T47D (cell line): ENCODE measurements around the gene PSMB7.

Source experiments
- DNase-seq, 2 experiments: peaks; one replicate each; pipeline versions ENCODE4 v3.0.0 to v3.0.0-alpha.2; 2011 to 2012; ENCODE audit warnings: low read depth in 1 of 2, low spot score in 1 of 2
- JUND ChIP-seq: IDR thresholded peaks from 2 replicates; pipeline ENCODE4 v1.6.1; 2012; ENCODE audit warnings: low read depth
- in situ Hi-C: cut with HindIII; loops from 2 replicates; pipeline ENCODE4 v1.10.0; 2016; ENCODE audit warnings: low sequenced_read_pairs, low pct_unique_long_range_greater_than_20kb

PSMB7 gene

GRCh38 chr9:124339603-124340146, 75.6 kb downstream of the PSMB7 start:
- DNase-seq = no peak
- no peak for TF ChIP-seq JUND
- in situ Hi-C loops = no loop called here

DNA sequence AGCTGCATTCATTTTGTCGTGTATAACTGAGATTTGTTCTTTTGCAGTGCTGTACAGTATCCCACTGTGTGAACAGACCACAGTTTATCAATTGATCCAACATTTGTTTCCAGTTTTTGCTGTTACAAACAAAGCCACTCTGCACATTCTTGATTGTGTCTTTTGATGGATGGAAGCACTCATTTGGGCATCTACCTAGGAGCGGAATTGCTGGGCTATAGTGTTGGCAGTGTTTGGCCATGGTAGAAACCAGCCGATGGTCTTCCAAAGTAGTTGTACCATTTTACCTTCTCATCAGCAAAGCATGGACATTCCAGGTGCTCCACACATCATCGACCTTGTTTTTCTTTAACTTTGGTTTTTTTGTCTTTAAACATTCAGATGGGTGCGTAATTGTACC, 77.7 kb downstream of the PSMB7 start:
- in situ Hi-C loops = no loop called here
- DNase-seq = no peak
- TF ChIP-seq JUND = no peak

GRCh38 chr9:124335320-124335707, 79.9 kb downstream of the PSMB7 start:
- no peak for DNase-seq
- no peak for TF ChIP-seq JUND
- in situ Hi-C loops = no loop called here

- TF ChIP-seq JUND = no peak
- in situ Hi-C loops = no loop called here
- DNase-seq = no peak
These were observed 80.5 kb downstream of the PSMB7 start for GRCh38 chr9:124334568-124335319.

GRCh38 chr9:124333203-124333579, 82.1 kb downstream of the PSMB7 start:
- in situ Hi-C loops = no loop called here
- DNase-seq = no peak
- TF ChIP-seq JUND = no peak

- in situ Hi-C loops = no loop called here
- no peak for DNase-seq
These were observed 82.7 kb downstream of the PSMB7 start for GRCh38 chr9:124332361-124333202.

GRCh38 chr9:124331580-124331979, 83.7 kb downstream of the PSMB7 start:
- no peak for TF ChIP-seq JUND
- in situ Hi-C loops = no loop called here
- DNase-seq = no peak

More at GRCh38 chr9:124332361-124333202, 82.7 kb downstream of the PSMB7 start:
- TF ChIP-seq JUND = no peak

DNA sequence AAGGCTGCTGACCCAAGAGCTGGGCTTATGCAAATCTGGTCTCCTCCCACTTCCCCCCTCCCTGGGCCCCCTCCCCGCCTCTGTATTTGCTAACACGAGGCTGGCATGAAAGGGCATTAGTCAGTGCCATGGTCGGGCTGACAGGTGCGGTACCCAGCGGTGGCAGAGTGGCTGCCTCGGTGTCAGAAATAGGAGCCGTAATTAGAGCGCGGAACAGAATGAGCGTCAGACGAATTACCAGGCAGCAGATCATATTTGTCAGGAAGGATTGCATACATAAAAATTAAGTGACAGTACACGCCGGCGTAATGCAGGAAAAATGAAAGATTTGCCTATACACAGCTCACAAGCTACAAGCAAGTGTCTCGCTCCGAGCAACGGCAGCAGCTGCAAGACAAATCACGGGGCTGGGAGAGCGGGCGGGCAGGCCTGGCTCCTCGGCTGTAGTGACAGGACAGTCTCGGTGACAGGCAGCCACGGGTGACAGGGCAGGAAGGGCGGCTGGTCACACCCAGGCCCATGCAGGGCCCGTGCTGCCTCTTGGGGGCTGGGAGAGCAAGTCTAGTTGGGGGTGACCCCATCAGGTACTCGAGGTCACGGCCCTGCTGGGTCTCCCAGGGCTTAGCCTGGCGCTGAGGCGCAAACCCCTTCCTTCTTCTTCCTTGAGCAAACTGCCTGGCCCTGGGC, 85.1 kb downstream of the PSMB7 start:
- DNase-seq = no peak
- no peak for TF ChIP-seq JUND
- in situ Hi-C loops = no loop called here

- in situ Hi-C loops = no loop called here
- no peak for DNase-seq
- TF ChIP-seq JUND = no peak
These were observed 85.9 kb downstream of the PSMB7 start for GRCh38 chr9:124329206-124329792.

DNA sequence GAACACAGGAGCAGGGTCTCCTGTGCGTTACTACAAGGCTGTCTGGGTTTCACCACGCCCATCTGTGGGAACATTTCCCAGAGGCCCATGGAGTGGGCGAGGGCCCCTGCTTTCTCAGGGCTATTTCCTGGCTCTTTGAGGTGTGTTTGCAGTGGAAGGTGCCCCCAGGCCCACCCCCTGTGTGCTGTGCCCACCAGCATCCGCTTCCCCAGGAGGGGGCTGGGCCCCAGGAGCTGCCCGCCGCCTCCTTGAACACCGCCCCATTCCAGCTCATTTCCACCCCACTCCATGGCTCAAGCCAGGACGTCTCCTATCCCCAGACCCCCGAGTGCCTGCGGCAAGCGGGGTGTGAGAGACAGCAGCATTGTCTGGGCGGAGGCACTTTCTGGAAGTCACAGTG, 87.0 kb downstream of the PSMB7 start:
- in situ Hi-C loops = no loop called here
- no peak for TF ChIP-seq JUND
- DNase-seq = no peak

GRCh38 chr9:124327491-124327890, 87.8 kb downstream of the PSMB7 start:
- in situ Hi-C loops = no loop called here
- DNase-seq = no peak
- TF ChIP-seq JUND = no peak

DNA sequence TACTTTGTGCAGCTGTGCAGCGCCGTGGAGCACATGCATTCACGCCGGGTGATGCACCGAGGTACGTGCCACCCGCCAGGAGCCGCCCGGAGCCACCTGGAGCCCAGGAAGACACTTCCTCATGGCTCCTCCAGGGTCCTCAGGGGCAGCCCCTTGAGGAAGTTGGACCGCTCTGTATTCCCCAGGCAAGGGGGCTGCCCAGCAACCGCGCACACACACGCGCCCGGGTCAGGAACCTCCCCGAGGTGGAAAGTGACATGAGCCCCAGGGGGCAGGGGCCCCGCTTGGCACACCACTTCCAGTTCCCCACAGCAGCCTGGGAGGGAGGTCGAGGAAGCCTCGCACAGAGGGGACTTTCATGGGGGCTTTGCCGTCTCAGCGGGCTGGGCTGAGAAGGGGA, 88.9 kb downstream of the PSMB7 start:
- no peak for TF ChIP-seq JUND
- in situ Hi-C loops = no loop called here
- DNase-seq = no peak
